Body of pancreas (tissue), 4 donors: ENCODE results near the gene GADD45B. TPM values are rescaled to one million over a fixed set of nuclear protein-coding genes. Genes with fewer than 3 reads are reported as not detected.

Experiments
- ATAC-seq: fragments of 150-250 bp; one replicate; pipeline ENCODE4 v1.9.1; 2016
- DNase-seq, 4 donors: peaks; one replicate each; pipeline ENCODE4 v3.0.0-alpha.2; 2019
- H3K27ac ChIP-seq, 4 donors: fragments of 200-600 bp; sonication (generic); 1 replicate in 3 of 4; 2 replicates in 1 of 4; pipeline versions ENCODE4 v1.5.1 to v1.6.1; 2016 to 2019; ENCODE audit warnings: mild to moderate bottlenecking in 1 of 4, mixed read lengths in 1 of 4, moderate library complexity in 1 of 4
- H3K27me3 ChIP-seq, 2 donors: fragments of 200-600 bp; sonication (generic); one replicate each; pipeline ENCODE4 v1.6.0; 2016; ENCODE audit warnings: mild to moderate bottlenecking in 1 of 2
- H3K36me3 ChIP-seq, 2 donors: fragments of 200-600 bp; sonication (generic); replicated peaks in 1 of 2; 2 replicates each; pipeline ENCODE4 v1.5.1; 2016; ENCODE audit warnings: low read depth in 2 of 2; ENCODE audit not compliant: insufficient read depth in 1 of 2
- H3K4me1 ChIP-seq: fragments of 200-600 bp; sonication (generic); one replicate; pipeline ENCODE4 v1.6.0; 2016
- H3K4me3 ChIP-seq, 2 donors: fragments of 200-600 bp; sonication (generic); 1 replicate in 1 of 2; 2 replicates in 1 of 2; pipeline ENCODE4 v1.5.1; 2016 to 2019
- H3K9me3 ChIP-seq, 3 donors: fragments of 200-600 bp; sonication (generic); 1 replicate in 2 of 3; 2 replicates in 1 of 3; pipeline ENCODE4 v1.5.1; 2016
- CTCF ChIP-seq, 7 experiments: fragments of 450-650 bp in 4 of 7; fragments of 200-600 bp in 3 of 7; sonication (generic) in 3 of 7; IDR thresholded peaks; one replicate each; pipeline ENCODE4 v1.5.1; 2016 to 2019; ENCODE audit warnings: antibody characterized with exemption in 7 of 7
- POLR2A ChIP-seq, 3 donors: fragments of 450-650 bp; IDR thresholded peaks; one replicate each; pipeline ENCODE4 v1.6.1; 2016; ENCODE audit warnings: antibody characterized with exemption in 3 of 3, mild to moderate bottlenecking in 2 of 3
- WGBS, 2 donors: methylation state at CpG; one replicate each; pipeline ENCODE4 v1.1.5; 2017; 5-methylcytosine and 5-hydroxymethylcytosine counted together
- intact Hi-C: fragments of 100-400 bp; cut with DNase I; formaldehyde crosslinking; loops from one replicate; pipeline ENCODE4 v1.15.1; 2023
- total RNA-seq, 2 donors: library from RNA; depleted of rRNA; stranded (reverse); fragments of >200 nt; gene quantifications; one replicate each; pipeline ENCODE4 v1.1.0, GENCODE V29; 2016

Gene GADD45B
- total RNA-seq, 2 donors from 2014 or later = 68.0 to 84.7 TPM

GRCh38 chr19:2443785-2444182 lies 32.1 kb upstream of the GADD45B start:
- Histone ChIP-seq H3K27me3 (no peaks in the 10 kb centered on the region), H3K27ac (no peak overlapping the region), H3K4me1 (no peaks in the 10 kb centered on the region), H3K9me3 (no peaks in the 10 kb centered on the region), H3K4me3 (no peak overlapping the region), H3K36me3 (no peaks in the 10 kb centered on the region)
- no peak for TF ChIP-seq CTCF (IDR thresholded peaks at IDR 0.05)
- no peak for TF ChIP-seq POLR2A (IDR thresholded peaks at IDR 0.05)
- ATAC-seq = no peak
- WGBS, 2 donors = 89 to 100% methylated on average over 4 to 17 of the region's 17 CpGs
- no peak for DNase-seq
- intact Hi-C loops = no loop called here

GRCh38 chr19:2444251-2445002 lies 31.5 kb upstream of the GADD45B start:
- DNase-seq (no peak), ATAC-seq (no peak)
- Histone ChIP-seq H3K9me3 (no peaks in the 10 kb centered on the region), H3K27ac (no peak overlapping the region), H3K27me3 (no peaks in the 10 kb centered on the region), H3K36me3 (no peaks in the 10 kb centered on the region), H3K4me3 (no peak overlapping the region), H3K4me1 (no peaks in the 10 kb centered on the region)
- WGBS, 2 donors = 94 to 95% methylated on average over 20 to 32 of the region's 34 CpGs
- no peak for TF ChIP-seq CTCF (IDR thresholded peaks at IDR 0.05)
- intact Hi-C loops = no loop called here

GRCh38 chr19:2446381-2446780 lies 29.5 kb upstream of the GADD45B start:
- H3K27me3 ChIP-seq = no peaks in the 10 kb centered on the region
- WGBS, 2 donors = 70 to 78% methylated on average over 16 to 18 of the region's 19 CpGs
- TF ChIP-seq CTCF (IDR thresholded peaks at IDR 0.05) = no peak
- TF ChIP-seq POLR2A (IDR thresholded peaks at IDR 0.05) = no peak
- H3K27ac ChIP-seq = no peak overlapping the region
- intact Hi-C loops = no loop called here
- ATAC-seq = no peak
- H3K9me3 ChIP-seq = no peaks in the 10 kb centered on the region
- DNase-seq = no peak
- no peaks in the 10 kb centered on the region for H3K36me3 ChIP-seq
- no peaks in the 10 kb centered on the region for H3K4me1 ChIP-seq
- no peak overlapping the region for H3K4me3 ChIP-seq

- TF ChIP-seq POLR2A (IDR thresholded peaks at IDR 0.05) (no peak), CTCF (IDR thresholded peaks at IDR 0.05) (no peak)
- no peak for ATAC-seq
- DNase-seq = no peak
- intact Hi-C loops = no loop called here
- Histone ChIP-seq H3K9me3 (no peaks in the 10 kb centered on the region), H3K27me3 (no peaks in the 10 kb centered on the region), H3K4me3 (no peak overlapping the region), H3K27ac (no peak overlapping the region), H3K4me1 (no peaks in the 10 kb centered on the region), H3K36me3 (no peaks in the 10 kb centered on the region)
- WGBS, 2 donors = 90 to 94% methylated on average over 9 to 11 of the region's 11 CpGs
Measured at GRCh38 chr19:2449019-2449418, 26.9 kb upstream of the GADD45B start.

GRCh38 chr19:2451138-2451537 lies 24.8 kb upstream of the GADD45B start:
- no peaks in the 10 kb centered on the region for H3K36me3 ChIP-seq
- DNase-seq (no peak), ATAC-seq (no peak)
- peaks cover 11% of the 10 kb centered on the region for H3K4me1 ChIP-seq
- H3K4me3 ChIP-seq = no peak overlapping the region
- no peaks in the 10 kb centered on the region for H3K27me3 ChIP-seq
- no peak overlapping the region for H3K27ac ChIP-seq
- TF ChIP-seq CTCF (IDR thresholded peaks at IDR 0.05) (no peak), POLR2A (IDR thresholded peaks at IDR 0.05) (no peak)
- intact Hi-C loops = no loop called here
- WGBS, 2 donors = 93 to 100% methylated on average over 7 of the region's 7 CpGs
- H3K9me3 ChIP-seq = no peaks in the 10 kb centered on the region
